Occipital lobe (tissue), 2 donors: ENCODE results near the gene SF3A2. TPM values are rescaled to one million over a fixed set of nuclear protein-coding genes. Genes with fewer than 3 reads are reported as not detected.

ENCODE experiments used
- DNase-seq: peaks from one replicate; lab custom pipeline; 2025; lab: John Stamatoyannopoulos, UW
- total RNA-seq: library from RNA; depleted of rRNA; stranded (reverse); fragments of >200 nt; gene quantifications from one replicate; pipeline ENCODE4 v1.2.3, GENCODE V29; 2014

The SF3A2 gene
- total RNA-seq, 1 donor from 2014 or later, result 26.4 TPM

- no peak for DNase-seq
Measured at GRCh38 chr19:2207991-2208860, 28.4 kb upstream of the SF3A2 start.

- no peak for DNase-seq
Measured at GRCh38 chr19:2208975-2209374, 27.6 kb upstream of the SF3A2 start.

DNA sequence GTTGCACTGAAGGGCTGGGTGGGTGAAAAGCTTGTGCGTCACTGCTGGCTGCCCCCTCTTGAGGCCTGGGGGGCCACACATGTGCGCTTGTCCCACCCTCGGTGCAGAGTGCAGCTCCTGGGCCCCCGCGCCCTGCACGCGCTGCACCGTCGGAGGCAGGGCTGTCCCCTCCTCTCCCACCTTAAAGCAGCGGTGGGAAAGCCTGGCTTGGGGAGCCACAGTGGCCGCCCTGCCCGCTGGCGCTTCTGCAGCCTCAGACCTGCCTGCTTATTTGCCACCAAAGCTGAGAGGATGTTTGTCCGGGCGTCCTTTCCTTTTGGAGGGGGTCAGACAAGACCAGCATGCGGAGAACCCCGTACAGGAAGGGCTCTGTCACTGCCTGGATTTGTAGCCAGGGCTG, 27.2 kb upstream of the SF3A2 start:
- no peak for DNase-seq

GRCh38 chr19:2210206-2210605, 26.4 kb upstream of the SF3A2 start:
- DNase-seq, result no peak

GRCh38 chr19:2210987-2211740, 25.5 kb upstream of the SF3A2 start:
- DNase-seq, result no peak

GRCh38 chr19:2212861-2213711, 23.5 kb upstream of the SF3A2 start:
- DNase-seq, result no peak

DNA sequence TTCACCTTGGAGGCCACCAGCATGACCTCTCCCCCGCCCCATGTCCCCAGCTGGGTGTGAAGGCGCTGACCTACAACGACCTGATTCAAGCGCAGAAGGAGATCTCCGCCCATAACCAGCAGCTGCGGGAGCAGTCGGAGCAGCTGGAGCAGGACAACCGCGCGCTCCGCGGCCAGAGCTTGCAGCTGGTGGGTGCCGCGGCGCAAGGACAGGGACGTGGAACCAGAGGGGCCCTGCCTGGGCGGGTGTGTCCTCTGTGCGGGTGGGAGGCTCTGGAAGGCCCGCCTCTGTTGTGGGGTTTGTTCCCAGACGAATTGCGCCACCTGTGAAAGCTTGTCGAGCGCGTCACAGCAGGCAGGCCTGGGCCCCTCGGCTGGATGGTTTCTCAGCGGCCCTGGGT, 22.8 kb upstream of the SF3A2 start:
- peak; percentile 31 for DNase-seq

DNA sequence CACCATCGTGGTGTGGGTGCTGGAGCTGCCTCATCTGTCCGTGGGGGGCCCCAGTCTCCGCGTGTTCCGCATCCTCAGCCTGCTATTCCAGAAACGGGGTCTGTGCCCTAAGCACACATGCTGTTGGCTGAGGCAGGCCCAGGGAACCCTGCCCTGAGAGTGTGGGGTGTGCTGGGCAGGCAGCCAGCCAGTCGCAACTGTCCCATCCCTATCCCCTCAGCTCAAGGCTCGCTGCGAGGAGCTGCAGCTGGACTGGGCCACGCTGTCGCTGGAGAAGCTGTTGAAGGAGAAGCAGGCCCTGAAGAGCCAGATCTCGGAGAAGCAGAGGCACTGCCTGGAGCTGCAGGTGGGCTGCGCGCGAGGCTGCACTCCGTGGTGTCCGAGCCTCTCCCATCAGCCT, 22.4 kb upstream of the SF3A2 start:
- no peak for DNase-seq

DNA sequence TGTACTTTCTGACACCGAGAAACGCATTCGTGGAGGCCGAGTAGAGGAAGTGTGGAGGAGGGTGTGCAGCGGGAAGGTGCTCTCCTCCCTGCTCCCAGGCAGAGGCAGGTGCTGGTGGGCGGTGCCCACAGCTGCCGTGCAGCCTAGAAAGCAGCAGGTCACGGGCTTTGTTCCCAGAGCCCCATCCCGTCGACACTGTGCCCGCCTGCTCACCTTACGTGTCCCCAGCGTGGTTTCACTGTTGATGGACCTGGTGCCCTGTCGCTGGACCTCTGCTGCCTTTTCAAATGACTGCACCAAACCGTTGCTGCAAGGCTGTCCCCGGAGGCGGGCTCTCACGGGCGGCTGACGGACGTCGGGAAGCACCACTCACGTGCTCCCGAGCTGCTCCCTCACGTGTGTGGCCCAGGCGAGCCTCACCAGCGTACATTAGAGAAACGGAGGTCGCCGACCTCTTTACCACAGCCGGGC, 21.3 kb upstream of the SF3A2 start:
- no peak for DNase-seq

DNA sequence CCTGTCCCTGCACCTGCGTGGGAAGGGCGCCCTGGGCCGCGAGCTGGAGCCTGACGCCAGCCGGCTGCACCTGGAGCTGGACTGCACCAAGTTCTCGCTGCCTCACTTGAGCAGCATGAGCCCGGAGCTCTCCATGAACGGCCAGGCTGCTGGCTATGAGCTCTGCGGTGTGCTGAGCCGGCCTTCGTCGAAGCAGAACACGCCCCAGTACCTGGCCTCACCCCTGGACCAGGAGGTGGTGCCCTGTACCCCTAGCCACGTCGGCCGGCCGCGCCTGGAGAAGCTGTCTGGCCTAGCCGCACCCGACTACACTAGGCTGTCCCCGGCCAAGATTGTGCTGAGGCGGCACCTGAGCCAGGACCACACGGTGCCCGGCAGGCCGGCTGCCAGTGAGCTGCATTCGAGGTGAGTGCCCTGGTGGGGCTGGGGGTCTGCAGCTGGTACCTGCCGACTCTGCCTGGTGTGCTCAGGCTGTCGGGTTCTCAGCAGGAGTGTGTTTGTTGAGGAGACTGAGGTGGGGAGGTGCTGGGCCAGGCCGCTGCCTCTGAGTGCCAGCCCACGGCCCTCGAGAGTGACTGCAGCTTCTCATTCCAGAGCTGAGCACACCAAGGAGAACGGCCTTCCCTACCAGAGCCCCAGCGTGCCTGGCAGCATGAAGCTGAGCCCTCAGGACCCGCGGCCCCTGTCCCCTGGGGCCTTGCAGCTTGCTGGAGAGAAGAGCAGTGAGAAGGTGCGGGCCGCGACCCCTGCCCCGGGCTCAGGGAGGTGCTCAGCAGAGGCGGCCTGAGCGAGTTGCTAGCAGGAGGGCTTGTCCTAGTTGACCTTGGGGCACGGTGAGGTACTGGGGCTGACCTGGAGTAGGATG, 20.0 kb upstream of the SF3A2 start:
- no peak for DNase-seq

DNA sequence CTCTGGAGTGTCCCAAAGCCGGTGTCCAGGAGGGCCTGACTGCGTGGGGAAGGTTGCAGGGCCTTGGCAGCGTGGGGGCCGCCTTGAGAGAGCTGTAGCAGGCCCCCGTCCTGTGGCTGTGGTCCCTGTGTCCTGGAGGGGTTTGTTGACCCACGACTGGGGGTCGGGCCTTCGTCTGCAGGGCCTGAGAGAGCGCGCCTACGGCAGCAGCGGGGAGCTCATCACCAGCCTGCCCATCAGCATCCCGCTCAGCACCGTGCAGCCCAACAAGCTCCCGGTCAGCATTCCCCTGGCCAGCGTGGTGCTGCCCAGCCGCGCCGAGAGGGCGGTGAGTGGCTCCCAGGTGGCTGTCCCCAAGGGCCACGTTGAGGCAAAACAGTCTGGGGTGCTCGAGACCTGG, 19.0 kb upstream of the SF3A2 start:
- DNase-seq, result no peak

DNA sequence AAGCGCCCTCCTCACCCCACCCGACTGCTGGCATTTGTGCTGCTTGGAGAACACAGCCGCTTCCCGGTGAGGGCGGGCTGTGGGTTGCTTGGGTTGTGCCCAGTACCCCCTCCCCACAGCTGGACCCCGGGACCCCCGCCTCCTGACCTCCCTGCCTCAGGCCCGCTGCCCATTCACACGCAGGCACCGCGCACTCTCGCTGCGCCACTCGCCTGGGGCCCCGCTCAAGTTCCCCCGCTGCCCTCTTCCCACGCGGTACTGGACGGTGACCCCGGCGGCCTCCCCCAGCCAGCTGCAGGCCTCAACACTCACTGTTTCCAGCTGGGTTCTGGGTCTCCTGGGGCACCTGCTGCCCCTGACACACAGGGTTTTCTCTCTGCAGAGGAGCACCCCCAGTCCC, 16.9 kb upstream of the SF3A2 start:
- no peak for DNase-seq

DNA sequence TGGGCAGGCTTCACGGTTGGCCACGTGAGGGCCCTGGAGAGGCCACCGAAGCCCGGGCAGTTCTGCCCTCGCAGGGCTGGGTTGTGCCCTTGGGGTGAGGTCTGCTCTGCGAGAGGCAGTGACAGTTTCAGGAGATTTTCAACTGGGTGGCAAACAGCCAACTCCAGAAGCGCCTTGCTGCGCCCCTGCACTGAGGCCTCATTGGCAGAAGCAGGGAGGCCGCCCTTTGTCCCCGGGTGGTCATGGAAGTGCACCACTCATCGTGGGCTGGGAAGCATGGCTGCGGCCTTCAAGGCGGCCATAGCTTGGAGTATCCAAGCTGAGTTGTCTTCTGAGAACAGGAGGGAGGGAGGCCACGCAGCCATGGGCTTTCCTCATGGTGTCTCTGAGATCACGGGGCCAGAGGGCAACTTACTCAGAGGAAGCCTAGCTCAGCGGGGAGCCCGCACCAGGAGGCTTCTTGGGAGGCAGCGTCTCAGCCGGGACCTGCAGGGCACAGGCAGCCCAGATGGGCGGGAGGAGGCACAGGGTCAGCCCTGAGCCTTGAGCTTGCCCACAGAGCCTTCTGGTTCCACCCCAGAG, 15.3 kb upstream of the SF3A2 start:
- no peak for DNase-seq

- no peak for DNase-seq
Measured at GRCh38 chr19:2221918-2222317, 14.7 kb upstream of the SF3A2 start.

- no peak for DNase-seq
Measured at GRCh38 chr19:2223391-2223790, 13.2 kb upstream of the SF3A2 start.

- no peak for DNase-seq
Measured at GRCh38 chr19:2223959-2224358, 12.7 kb upstream of the SF3A2 start.

DNA sequence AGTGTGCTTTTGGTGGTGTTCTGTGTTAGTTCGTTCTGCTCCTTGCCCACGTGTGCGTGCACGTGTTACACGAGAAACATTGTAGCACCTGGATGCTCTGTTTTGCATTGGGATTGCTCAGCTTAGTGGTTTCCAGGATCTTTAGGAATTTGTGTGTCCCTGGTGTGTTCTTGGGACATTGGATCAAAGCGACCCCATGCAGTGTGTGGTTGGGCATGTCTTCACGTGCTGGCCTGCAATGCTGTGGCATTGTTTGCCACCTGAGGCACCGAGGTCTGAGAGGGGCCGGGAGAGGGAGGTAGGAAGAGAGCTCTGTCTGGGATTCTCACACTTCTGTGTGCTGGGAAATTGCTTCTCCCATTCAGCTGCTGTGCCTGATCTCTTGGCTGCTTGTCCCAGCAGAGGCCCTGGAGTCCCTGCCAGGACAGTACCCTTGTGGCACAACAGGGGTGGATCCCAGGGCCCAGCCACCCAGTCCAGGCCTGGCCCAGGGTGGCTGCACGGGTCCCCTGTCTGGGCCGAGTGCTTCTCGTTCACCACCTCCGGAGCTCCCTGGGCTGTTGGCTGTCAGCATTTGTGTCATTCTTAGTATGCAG, 11.8 kb upstream of the SF3A2 start:
- DNase-seq, result no peak

- DNase-seq, result no peak
Measured at GRCh38 chr19:2225415-2226050, 11.1 kb upstream of the SF3A2 start.

DNA sequence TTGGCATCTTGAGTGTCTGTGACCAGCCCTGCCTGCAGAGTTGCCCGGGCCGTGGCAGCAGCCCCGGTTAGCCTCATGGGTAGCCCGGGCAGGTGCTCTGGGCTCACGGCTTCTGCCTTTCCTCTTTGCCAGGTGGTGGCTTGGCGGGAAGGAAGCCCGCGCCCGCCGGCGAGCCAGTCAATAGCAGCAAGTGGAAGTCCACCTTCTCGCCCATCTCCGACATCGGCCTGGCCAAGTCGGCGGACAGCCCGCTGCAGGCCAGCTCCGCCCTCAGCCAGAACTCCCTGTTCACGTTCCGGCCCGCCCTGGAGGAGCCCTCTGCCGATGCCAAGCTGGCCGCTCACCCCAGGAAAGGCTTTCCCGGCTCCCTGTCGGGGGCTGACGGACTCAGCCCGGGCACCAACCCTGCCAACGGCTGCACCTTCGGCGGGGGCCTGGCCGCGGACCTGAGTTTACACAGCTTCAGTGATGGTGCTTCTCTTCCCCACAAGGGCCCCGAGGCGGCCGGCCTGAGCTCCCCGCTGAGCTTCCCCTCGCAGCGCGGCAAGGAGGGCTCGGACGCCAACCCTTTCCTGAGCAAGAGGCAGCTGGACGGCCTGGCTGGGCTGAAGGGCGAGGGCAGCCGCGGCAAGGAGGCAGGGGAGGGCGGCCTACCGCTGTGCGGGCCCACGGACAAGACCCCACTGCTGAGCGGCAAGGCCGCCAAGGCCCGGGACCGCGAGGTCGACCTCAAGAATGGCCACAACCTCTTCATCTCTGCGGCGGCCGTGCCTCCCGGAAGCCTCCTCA, 10.4 kb upstream of the SF3A2 start:
- DNase-seq, result no peak
